Measurements from ENCODE around the gene SNX25. TPM values are rescaled to one million over a fixed set of nuclear protein-coding genes. Genes with fewer than 3 reads are reported as not detected.
A peak's percentile ranks its signal among the peaks of the same experiment; 100 is the strongest.

Gene SNX25
- total RNA-seq, 1 experiment from 2014 or later, result 17.7 TPM

GRCh38 chr4:185282968-185283367 is 73.6 kb downstream of the SNX25 start:
- Histone ChIP-seq H3K9me3 (replicated peaks) (no peaks in the 10 kb centered on the region), H3K4me3 (no peak overlapping the region), H3K27ac (no peak overlapping the region), H3K4me1 (no peaks in the 10 kb centered on the region), H3K27me3 (no peaks in the 10 kb centered on the region), H3K36me3 (no peaks in the 10 kb centered on the region)
- no peak for DNase-seq

GRCh38 chr4:185283723-185284122 is 74.3 kb downstream of the SNX25 start:
- no peaks in the 10 kb centered on the region for H3K36me3 ChIP-seq
- no peaks in the 10 kb centered on the region for H3K9me3 ChIP-seq (replicated peaks)
- no peak overlapping the region for H3K27ac ChIP-seq
- H3K4me3 ChIP-seq, result no peak overlapping the region
- no peak for DNase-seq
- no peaks in the 10 kb centered on the region for H3K4me1 ChIP-seq
- H3K27me3 ChIP-seq, result no peaks in the 10 kb centered on the region

DNA sequence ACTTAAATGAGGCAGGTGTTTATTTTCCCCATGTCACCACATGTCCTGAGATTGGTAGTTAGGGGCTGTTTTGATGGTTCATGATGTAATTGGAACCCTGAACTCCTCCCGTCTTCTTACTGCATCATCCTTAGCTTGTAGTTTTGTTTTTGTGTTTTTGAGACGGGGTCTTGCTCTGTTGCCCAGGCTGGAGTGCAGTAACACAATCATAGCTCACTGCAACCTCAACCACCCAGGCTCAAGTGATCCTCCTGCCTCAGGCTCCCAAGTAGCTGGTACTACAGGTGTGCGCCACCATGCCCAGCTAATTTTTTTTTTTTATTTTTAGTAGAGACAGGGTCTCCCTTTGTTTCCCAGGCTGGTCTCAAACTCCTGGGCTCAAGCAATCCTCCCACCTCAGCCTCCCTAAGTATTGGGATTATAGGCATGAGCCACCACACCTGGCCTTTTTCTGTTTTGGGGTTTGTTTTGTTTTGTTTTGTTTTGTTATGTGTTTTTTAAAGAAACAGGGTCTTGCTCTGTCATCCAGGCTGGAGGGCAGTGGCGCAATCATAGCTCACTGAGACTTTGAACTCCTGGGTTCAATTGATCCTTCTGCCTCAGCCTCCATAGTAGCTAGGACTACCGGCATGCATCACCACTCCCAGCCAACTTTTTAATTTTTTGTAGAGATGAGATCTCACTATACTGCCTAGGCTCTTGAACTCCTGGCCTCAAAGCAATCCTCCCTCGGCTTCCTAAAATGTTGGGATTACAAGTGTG is 76.4 kb downstream of the SNX25 start:
- Histone ChIP-seq H3K9me3 (replicated peaks) (no peaks in the 10 kb centered on the region), H3K36me3 (no peaks in the 10 kb centered on the region; the same call in 1 of the 2 replicates), H3K4me3 (no peak overlapping the region), H3K4me1 (no peaks in the 10 kb centered on the region), H3K27me3 (no peaks in the 10 kb centered on the region), H3K27ac (no peak overlapping the region)
- DNase-seq, result no peak

DNA sequence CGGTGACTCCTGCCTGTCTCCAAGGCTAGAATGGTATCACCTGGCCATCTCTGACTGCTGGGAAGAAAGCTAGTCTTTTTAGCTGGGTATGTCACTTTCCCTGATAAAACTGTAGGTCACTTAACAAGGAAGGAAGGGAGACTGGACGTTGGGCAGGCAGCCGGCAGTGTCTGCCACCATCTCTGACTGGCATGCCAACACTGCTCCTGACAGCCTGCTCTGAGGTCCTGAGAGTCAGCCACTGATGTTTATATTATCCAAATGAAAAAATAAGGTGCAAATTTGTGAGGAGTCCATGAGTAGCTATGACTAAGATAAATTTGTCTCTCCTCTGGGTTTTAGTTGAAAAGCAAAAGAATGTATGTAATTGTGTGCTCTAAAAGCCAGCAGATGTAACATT is 77.2 kb downstream of the SNX25 start:
- no peaks in the 10 kb centered on the region for H3K4me1 ChIP-seq
- no peaks in the 10 kb centered on the region; the same call in 1 of the 2 replicates for H3K36me3 ChIP-seq
- no peak overlapping the region for H3K27ac ChIP-seq
- no peak overlapping the region for H3K4me3 ChIP-seq
- DNase-seq, result no peak
- H3K9me3 ChIP-seq (replicated peaks), result no peaks in the 10 kb centered on the region
- H3K27me3 ChIP-seq, result no peaks in the 10 kb centered on the region

DNA sequence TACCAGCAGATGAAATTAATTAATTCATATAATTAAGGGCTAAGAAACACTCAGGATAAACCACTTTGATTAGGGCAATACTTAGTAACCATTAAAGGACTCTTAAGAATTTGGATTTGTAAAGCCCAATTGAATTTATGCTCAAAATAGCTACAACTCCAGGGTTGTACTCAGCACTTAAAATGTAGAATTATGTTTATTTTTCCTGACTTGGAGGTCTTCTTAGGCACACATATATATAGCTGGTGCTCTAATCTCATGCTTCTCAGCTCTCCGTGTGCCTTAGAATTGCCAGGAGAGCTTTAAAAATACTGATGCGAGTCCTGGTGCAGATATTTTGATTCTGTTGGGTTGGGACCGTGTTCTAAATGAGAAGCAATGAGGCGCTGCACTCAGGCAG is 77.6 kb downstream of the SNX25 start:
- H3K4me3 ChIP-seq, result no peak overlapping the region
- H3K27me3 ChIP-seq, result no peaks in the 10 kb centered on the region
- H3K4me1 ChIP-seq, result no peaks in the 10 kb centered on the region
- no peaks in the 10 kb centered on the region; the same call in 1 of the 2 replicates for H3K36me3 ChIP-seq
- DNase-seq, result no peak
- H3K9me3 ChIP-seq (replicated peaks), result no peaks in the 10 kb centered on the region
- no peak overlapping the region for H3K27ac ChIP-seq

DNA sequence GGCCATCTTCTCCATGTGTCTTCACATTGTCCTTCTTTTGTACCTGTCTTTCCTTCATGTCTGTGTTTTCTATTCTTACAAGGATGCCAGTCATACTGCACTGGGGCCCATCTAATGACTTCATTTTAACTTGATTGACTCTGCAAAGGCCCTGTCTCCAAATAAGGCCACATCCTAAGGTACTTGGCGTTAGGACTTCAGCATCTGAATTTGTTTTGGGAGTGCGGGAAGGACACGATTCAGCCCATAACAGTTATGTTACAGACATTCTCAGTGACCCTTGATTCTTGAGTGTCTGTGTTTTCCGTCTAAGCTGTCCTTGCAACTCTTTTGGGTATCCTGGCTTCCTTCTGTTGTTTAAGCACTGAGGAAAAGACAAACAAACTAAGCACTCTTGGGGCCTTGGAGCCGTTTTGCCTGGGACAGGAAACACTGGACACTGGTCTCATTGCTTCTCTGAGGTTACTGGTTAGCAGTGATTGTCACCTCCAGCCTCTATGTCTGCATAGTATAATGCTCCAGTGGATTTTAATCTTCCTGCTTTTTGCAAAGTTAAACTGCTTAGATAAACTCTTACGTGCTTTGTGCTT is 80.7 kb downstream of the SNX25 start:
- Histone ChIP-seq H3K27ac (no peak overlapping the region), H3K9me3 (replicated peaks) (no peaks in the 10 kb centered on the region), H3K4me3 (no peak overlapping the region), H3K27me3 (no peaks in the 10 kb centered on the region), H3K36me3 (no peaks in the 10 kb centered on the region; the same call in none of the 2 replicates), H3K4me1 (no peaks in the 10 kb centered on the region)
- DNase-seq, result no peak

- Histone ChIP-seq H3K4me3 (no peak overlapping the region), H3K27me3 (no peaks in the 10 kb centered on the region), H3K9me3 (replicated peaks) (no peaks in the 10 kb centered on the region), H3K4me1 (no peaks in the 10 kb centered on the region), H3K36me3 (no peaks in the 10 kb centered on the region; the same call in none of the 2 replicates), H3K27ac (no peak overlapping the region)
- no peak for DNase-seq
Observed at GRCh38 chr4:185290656-185291055, 81.3 kb downstream of the SNX25 start.

GRCh38 chr4:185293202-185293601 is 83.8 kb downstream of the SNX25 start:
- H3K4me3 ChIP-seq, result no peak overlapping the region
- DNase-seq, result no peak
- H3K27me3 ChIP-seq, result no peaks in the 10 kb centered on the region
- no peak overlapping the region for H3K27ac ChIP-seq
- no peaks in the 10 kb centered on the region for H3K4me1 ChIP-seq
- no peaks in the 10 kb centered on the region; the same call in none of the 2 replicates for H3K36me3 ChIP-seq
- no peaks in the 10 kb centered on the region for H3K9me3 ChIP-seq (replicated peaks)

DNA sequence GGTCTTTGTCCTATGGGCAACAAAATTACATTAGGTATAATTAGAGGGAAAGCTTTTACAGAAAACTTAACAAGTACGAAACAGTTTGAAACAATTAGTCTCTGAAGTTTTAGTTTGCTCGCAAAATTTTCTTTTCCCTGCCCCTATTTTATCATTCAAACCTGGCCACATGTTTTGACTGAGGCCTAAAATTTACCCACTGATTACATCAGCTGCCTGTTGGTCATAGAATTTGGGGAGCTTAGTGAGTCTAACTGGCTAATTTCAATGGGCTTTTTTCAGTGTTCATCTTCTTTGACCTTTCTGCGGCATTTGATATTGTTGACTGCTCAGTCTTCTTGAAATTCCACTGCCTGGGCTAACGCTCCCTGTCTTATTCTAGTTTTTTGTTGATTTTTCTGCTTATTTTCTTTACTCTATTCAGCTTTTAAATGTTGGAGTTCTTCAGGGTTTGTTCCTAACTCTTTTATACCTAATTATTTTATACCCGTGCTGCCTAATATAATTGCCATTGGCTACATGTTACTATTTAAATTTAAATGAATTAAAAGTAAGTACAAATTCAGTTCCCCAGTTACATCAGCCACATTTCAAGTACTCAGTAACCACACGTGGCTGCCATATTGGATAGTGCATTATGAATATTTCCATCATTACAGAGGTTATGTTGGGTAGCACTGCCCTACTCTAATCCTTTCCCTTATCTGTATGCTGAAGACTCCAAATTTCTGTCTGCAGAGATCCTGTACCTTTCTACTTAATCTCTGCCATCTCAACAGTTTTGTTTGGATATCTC is 87.5 kb downstream of the SNX25 start:
- DNase-seq, result no peak
- Histone ChIP-seq H3K36me3 (no peaks in the 10 kb centered on the region; the same call in 1 of the 2 replicates), H3K27ac (no peak overlapping the region), H3K9me3 (replicated peaks) (no peaks in the 10 kb centered on the region), H3K4me3 (no peak overlapping the region), H3K27me3 (no peaks in the 10 kb centered on the region), H3K4me1 (no peaks in the 10 kb centered on the region)

DNA sequence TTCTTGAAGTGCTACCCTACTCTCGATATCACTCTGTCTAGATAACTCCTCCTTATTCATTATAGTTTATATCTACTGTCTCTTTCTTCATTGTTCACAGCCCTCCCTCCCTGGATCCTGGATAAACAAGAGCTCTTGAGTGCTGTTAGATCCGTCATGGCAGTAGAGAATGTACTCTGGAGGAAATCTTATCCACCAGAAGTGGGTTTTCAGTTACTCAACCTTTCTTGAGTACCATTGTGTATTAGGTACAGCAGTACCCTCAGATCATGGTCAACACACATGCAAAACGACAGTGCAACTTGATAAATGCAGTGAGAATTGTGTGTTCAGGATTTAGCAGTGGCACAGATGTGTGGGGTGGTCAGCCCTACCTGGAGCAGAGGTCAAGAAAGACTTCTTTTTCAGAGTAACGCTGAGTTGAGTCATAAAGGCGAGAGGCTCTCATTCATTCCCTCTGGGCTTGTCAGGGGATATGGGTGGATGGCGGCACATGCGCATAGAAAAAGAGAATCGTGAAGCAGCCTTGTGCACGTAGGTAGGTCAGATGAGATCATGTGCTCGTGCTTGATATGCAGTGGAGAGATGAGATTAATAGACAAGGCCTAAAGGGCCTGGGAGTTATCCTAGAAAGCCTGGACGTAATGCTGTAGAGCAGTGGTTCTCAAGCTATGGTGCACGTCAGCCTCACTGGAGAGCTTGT is 89.5 kb downstream of the SNX25 start:
- Histone ChIP-seq H3K27me3 (no peaks in the 10 kb centered on the region), H3K4me3 (no peak overlapping the region), H3K36me3 (no peaks in the 10 kb centered on the region)

DNA sequence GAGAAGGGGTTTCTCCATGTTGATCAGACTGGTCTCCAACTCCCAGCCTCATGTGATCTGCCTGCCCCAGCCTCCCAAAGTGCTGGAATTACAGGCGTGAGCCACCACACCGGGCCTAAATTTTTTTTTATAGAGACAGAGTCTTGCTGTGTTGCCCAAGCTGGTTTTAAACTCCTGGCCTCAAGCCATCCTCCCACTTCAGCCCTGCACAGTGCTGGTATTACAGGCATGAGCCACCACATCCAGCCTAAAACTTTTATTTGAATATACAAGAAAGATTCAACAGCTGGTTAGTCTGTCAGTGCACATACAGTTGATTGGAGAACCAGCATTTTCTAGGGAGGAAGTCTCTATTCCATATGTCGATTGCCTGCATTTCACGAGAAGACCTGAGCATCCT is 95.1 kb downstream of the SNX25 start:
- no peaks in the 10 kb centered on the region for H3K9me3 ChIP-seq (replicated peaks)
- H3K27me3 ChIP-seq, result no peaks in the 10 kb centered on the region
- no peak overlapping the region for H3K4me3 ChIP-seq
- DNase-seq, result no peak
- H3K27ac ChIP-seq, result no peak overlapping the region
- no peaks in the 10 kb centered on the region for H3K4me1 ChIP-seq
- H3K36me3 ChIP-seq, result no peaks in the 10 kb centered on the region

More for the DNA sequence above, 89.5 kb downstream of the SNX25 start:
- Histone ChIP-seq H3K9me3 (replicated peaks) (no peaks in the 10 kb centered on the region), H3K4me1 (no peaks in the 10 kb centered on the region), H3K27ac (no peak overlapping the region)
- DNase-seq, result no peak

- H3K27ac ChIP-seq, result no peak overlapping the region
- H3K4me1 ChIP-seq, result no peaks in the 10 kb centered on the region
- no peaks in the 10 kb centered on the region for H3K27me3 ChIP-seq
- H3K4me3 ChIP-seq, result no peak overlapping the region
- DNase-seq, result peak; percentile 2 to 23
- no peaks in the 10 kb centered on the region for H3K9me3 ChIP-seq (replicated peaks)
- H3K36me3 ChIP-seq, result no peaks in the 10 kb centered on the region
Observed at GRCh38 chr4:185304944-185305690, 95.7 kb downstream of the SNX25 start.

DNA sequence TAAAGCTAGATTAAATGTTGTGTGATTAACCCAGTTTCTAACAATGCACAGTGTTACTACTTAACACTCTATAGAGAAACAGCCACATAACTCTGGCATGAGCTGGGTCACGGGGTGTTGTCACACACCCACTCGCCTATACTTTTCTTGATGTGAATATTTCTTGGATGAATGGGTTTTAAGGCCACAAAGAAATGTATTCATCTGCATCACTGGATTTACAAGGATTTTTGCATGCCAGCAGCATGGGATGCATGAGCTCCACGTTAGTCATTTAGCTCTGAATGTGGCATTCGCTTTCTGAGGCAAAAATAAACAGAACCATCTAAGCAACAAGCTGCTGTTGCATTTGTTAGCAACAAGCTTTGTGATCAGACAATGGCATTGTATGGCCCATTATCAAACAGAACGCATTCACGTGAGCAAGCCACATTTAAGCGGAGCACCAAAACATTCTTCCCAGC is 96.6 kb downstream of the SNX25 start:
- Histone ChIP-seq H3K9me3 (replicated peaks) (no peaks in the 10 kb centered on the region), H3K4me1 (no peaks in the 10 kb centered on the region), H3K27ac (no peak overlapping the region), H3K4me3 (no peak overlapping the region), H3K36me3 (peaks cover 2% of the 10 kb centered on the region; the same call in 1 of the 2 replicates), H3K27me3 (no peaks in the 10 kb centered on the region)
- DNase-seq, result no peak

Data from SJCRH30 (cell line).